Left cardiac atrium (tissue), 4 donors: ENCODE measurements around the gene STARD13. TPM values are rescaled to one million over a fixed set of nuclear protein-coding genes. Genes with fewer than 3 reads are reported as not detected.

Source experiments
- ATAC-seq, 2 donors: fragments of 200-7000 bp; cut with Tn5 transposase; one replicate each; pipeline ENCODE4 v1.9.1; 2020; ENCODE audit warnings: mild to moderate bottlenecking in 2 of 2, moderate library complexity in 2 of 2
- DNase-seq: peaks from one replicate; pipeline ENCODE4 v3.0.0-alpha.2; 2020
- intact Hi-C, 2 donors: fragments of 100-400 bp; cut with DNase I; formaldehyde crosslinking; loops; one replicate each; pipeline versions ENCODE4 v1.14.1 to v1.15.1; 2022 to 2023
- total RNA-seq, 2 donors: library from RNA; stranded (reverse); fragmentation: NEBNext Ultra II Directional; extraction: Animal tissue kit (Norgen Biotek cat#: 25700); gene quantifications; one replicate each; pipeline ENCODE4 v1.2.1, GENCODE V29; 2021
- donor health status: DM: no; HTN: yes; CAD: no.
- donor health status: DM: no; HTN: yes; CAD: no; lungs with severe emphysema.
- donor health status: DM: yes; HTN: yes; CAD: no.
- donor health status: Dilated cardiomyopathy.

STARD13 gene
- total RNA-seq, 2 donors from 2014 or later = 26.8 to 33.3 TPM

GRCh38 chr13:33312150-33312860 is 26.8 kb upstream of the STARD13 start:
- intact Hi-C loops = no loop called here
- DNase-seq (no peak), ATAC-seq (peak in 1 of 2 donors; percentile 38)

GRCh38 chr13:33311040-33311439 is 25.5 kb upstream of the STARD13 start:
- intact Hi-C loops = no loop called here
- ATAC-seq (no peak), DNase-seq (no peak)

GRCh38 chr13:33310245-33311038 is 24.9 kb upstream of the STARD13 start:
- no peak for DNase-seq
- intact Hi-C loops = no loop called here
- ATAC-seq = no peak

GRCh38 chr13:33308863-33309262 is 23.3 kb upstream of the STARD13 start:
- ATAC-seq (no peak), DNase-seq (no peak)
- intact Hi-C loops = no loop called here

GRCh38 chr13:33307843-33308242 is 22.3 kb upstream of the STARD13 start:
- intact Hi-C loops = no loop called here
- no peak for ATAC-seq

GRCh38 chr13:33303855-33304597 is 18.5 kb upstream of the STARD13 start:
- no peak for ATAC-seq
- intact Hi-C loops = no loop called here
- no peak for DNase-seq

More at GRCh38 chr13:33307843-33308242, 22.3 kb upstream of the STARD13 start:
- DNase-seq = no peak

- ATAC-seq (no peak), DNase-seq (no peak)
- intact Hi-C loops = no loop called here
These were observed 14.1 kb upstream of the STARD13 start for GRCh38 chr13:33299626-33300025.

- intact Hi-C loops = no loop called here
- no peak for ATAC-seq
- no peak for DNase-seq
These were observed 11.4 kb upstream of the STARD13 start for GRCh38 chr13:33296793-33297425.

- intact Hi-C loops = no loop called here
- ATAC-seq = no peak
- DNase-seq = no peak
These were observed 7.2 kb upstream of the STARD13 start for GRCh38 chr13:33292712-33293111.

- DNase-seq (no peak), ATAC-seq (no peak)
- intact Hi-C loops = no loop called here
These were observed 4.9 kb upstream of the STARD13 start for GRCh38 chr13:33290421-33290965.

- DNase-seq (no peak), ATAC-seq (peak in 1 of 2 donors; percentile 50)
- intact Hi-C loops = loop anchor here (5.0 to 10.0 kb wide), 2 partner anchors 65 to 252 kb away; no protein-coding TSS in a partner anchor
These were observed 4.4 kb upstream of the STARD13 start for GRCh38 chr13:33289966-33290365.

- DNase-seq (no peak), ATAC-seq (no peak)
- intact Hi-C loops = loop anchor here (5.0 to 10.0 kb wide), 2 partner anchors 63 to 255 kb away; no protein-coding TSS in a partner anchor
These were observed 1.8 kb upstream of the STARD13 start for GRCh38 chr13:33287142-33287882.

- ATAC-seq (no peak), DNase-seq (no peak)
- intact Hi-C loops = loop anchor here (5.0 to 10.0 kb wide), 2 partner anchors 61 to 256 kb away; no protein-coding TSS in a partner anchor
These were observed 573 bp upstream of the STARD13 start for GRCh38 chr13:33286128-33286527.

GRCh38 chr13:33284916-33285315 is 639 bp downstream of the STARD13 start:
- intact Hi-C loops = loop anchor here (5.0 to 10.0 kb wide), 3 partner anchors 53 to 257 kb away; no protein-coding TSS in a partner anchor
- peak; percentile 17 to 31 for ATAC-seq
- no peak for DNase-seq

- DNase-seq = no peak
- intact Hi-C loops = loop anchor here (5.0 to 10.0 kb wide), 2 partner anchors 52 to 59 kb away; no protein-coding TSS in a partner anchor
- no peak for ATAC-seq
These were observed 1.5 kb downstream of the STARD13 start for GRCh38 chr13:33284031-33284430.

- intact Hi-C loops = loop anchor here (5.0 to 10.0 kb wide), 2 partner anchors 51 to 59 kb away; no protein-coding TSS in a partner anchor
- ATAC-seq (no peak), DNase-seq (no peak)
These were observed 2.2 kb downstream of the STARD13 start for GRCh38 chr13:33283195-33283911.

GRCh38 chr13:33281951-33282595 is 3.5 kb downstream of the STARD13 start:
- DNase-seq (no peak), ATAC-seq (no peak)
- intact Hi-C loops = loop anchor here (5.0 to 10.0 kb wide), 2 partner anchors 50 to 57 kb away; no protein-coding TSS in a partner anchor
